Measurements from ENCODE around the gene RPL41.

Gene RPL41

GRCh38 chr12:56084958-56085543, 31.4 kb upstream of the RPL41 start:
- no peaks in the 10 kb centered on the region for H3K27me3 ChIP-seq (ENCODE audit: control insufficient read depth, insufficient read depth, low read length)
- no peak overlapping the region for H3K4me3 ChIP-seq (ENCODE audit: low read length)
- H3K4me1 ChIP-seq (ENCODE audit: control insufficient read depth, insufficient read depth, low read length): no peaks in the 10 kb centered on the region
- no peak overlapping the region for H3K27ac ChIP-seq (ENCODE audit: low read depth, low read length)
- H3K9ac ChIP-seq (ENCODE audit: low read length): no peak overlapping the region
- peaks cover 5% of the 10 kb centered on the region for H3K36me3 ChIP-seq (ENCODE audit: control insufficient read depth, insufficient read depth, low read length)

GRCh38 chr12:56086096-56086495, 30.3 kb upstream of the RPL41 start:
- H3K36me3 ChIP-seq (ENCODE audit: control insufficient read depth, insufficient read depth, low read length): peaks cover 5% of the 10 kb centered on the region
- H3K27ac ChIP-seq (ENCODE audit: low read depth, low read length): no peak overlapping the region
- H3K27me3 ChIP-seq (ENCODE audit: control insufficient read depth, insufficient read depth, low read length): no peaks in the 10 kb centered on the region
- H3K9ac ChIP-seq (ENCODE audit: low read length): no peak overlapping the region
- H3K4me3 ChIP-seq (ENCODE audit: low read length): no peak overlapping the region
- H3K4me1 ChIP-seq (ENCODE audit: control insufficient read depth, insufficient read depth, low read length): no peaks in the 10 kb centered on the region

- H3K4me3 ChIP-seq (ENCODE audit: low read length): no peak overlapping the region
- no peak overlapping the region for H3K27ac ChIP-seq (ENCODE audit: low read depth, low read length)
- peaks cover 5% of the 10 kb centered on the region for H3K36me3 ChIP-seq (ENCODE audit: control insufficient read depth, insufficient read depth, low read length)
- no peaks in the 10 kb centered on the region for H3K4me1 ChIP-seq (ENCODE audit: control insufficient read depth, insufficient read depth, low read length)
- H3K9ac ChIP-seq (ENCODE audit: low read length): no peak overlapping the region
- no peaks in the 10 kb centered on the region for H3K27me3 ChIP-seq (ENCODE audit: control insufficient read depth, insufficient read depth, low read length)
These were observed 29.8 kb upstream of the RPL41 start for GRCh38 chr12:56086608-56087007.

- no peak overlapping the region for H3K4me3 ChIP-seq (ENCODE audit: low read length)
- H3K4me1 ChIP-seq (ENCODE audit: control insufficient read depth, insufficient read depth, low read length): no peaks in the 10 kb centered on the region
- H3K36me3 ChIP-seq (ENCODE audit: control insufficient read depth, insufficient read depth, low read length): peaks cover 5% of the 10 kb centered on the region
- no peaks in the 10 kb centered on the region for H3K27me3 ChIP-seq (ENCODE audit: control insufficient read depth, insufficient read depth, low read length)
- H3K9ac ChIP-seq (ENCODE audit: low read length): no peak overlapping the region
- H3K27ac ChIP-seq (ENCODE audit: low read depth, low read length): no peak overlapping the region
These were observed 29.2 kb upstream of the RPL41 start for GRCh38 chr12:56087220-56087619.

GRCh38 chr12:56097738-56098137, 18.7 kb upstream of the RPL41 start:
- Histone ChIP-seq H3K27ac (ENCODE audit: low read depth, low read length) (no peak overlapping the region), H3K4me3 (ENCODE audit: low read length) (no peak overlapping the region), H3K4me1 (ENCODE audit: control insufficient read depth, insufficient read depth, low read length) (no peaks in the 10 kb centered on the region), H3K36me3 (ENCODE audit: control insufficient read depth, insufficient read depth, low read length) (peaks cover 1% of the 10 kb centered on the region), H3K27me3 (ENCODE audit: control insufficient read depth, insufficient read depth, low read length) (no peaks in the 10 kb centered on the region), H3K9ac (ENCODE audit: low read length) (no peak overlapping the region)

GRCh38 chr12:56098592-56098991, 17.8 kb upstream of the RPL41 start:
- no peak overlapping the region for H3K4me3 ChIP-seq (ENCODE audit: low read length)
- no peak overlapping the region for H3K9ac ChIP-seq (ENCODE audit: low read length)
- no peaks in the 10 kb centered on the region for H3K36me3 ChIP-seq (ENCODE audit: control insufficient read depth, insufficient read depth, low read length)
- no peaks in the 10 kb centered on the region for H3K27me3 ChIP-seq (ENCODE audit: control insufficient read depth, insufficient read depth, low read length)
- no peaks in the 10 kb centered on the region for H3K4me1 ChIP-seq (ENCODE audit: control insufficient read depth, insufficient read depth, low read length)
- H3K27ac ChIP-seq (ENCODE audit: low read depth, low read length): no peak overlapping the region

- Histone ChIP-seq H3K36me3 (ENCODE audit: control insufficient read depth, insufficient read depth, low read length) (no peaks in the 10 kb centered on the region), H3K27ac (ENCODE audit: low read depth, low read length) (no peak overlapping the region), H3K4me3 (ENCODE audit: low read length) (no peak overlapping the region), H3K4me1 (ENCODE audit: control insufficient read depth, insufficient read depth, low read length) (no peaks in the 10 kb centered on the region), H3K9ac (ENCODE audit: low read length) (no peak overlapping the region), H3K27me3 (ENCODE audit: control insufficient read depth, insufficient read depth, low read length) (no peaks in the 10 kb centered on the region)
These were observed 16.6 kb upstream of the RPL41 start for GRCh38 chr12:56099787-56100186.

DNA sequence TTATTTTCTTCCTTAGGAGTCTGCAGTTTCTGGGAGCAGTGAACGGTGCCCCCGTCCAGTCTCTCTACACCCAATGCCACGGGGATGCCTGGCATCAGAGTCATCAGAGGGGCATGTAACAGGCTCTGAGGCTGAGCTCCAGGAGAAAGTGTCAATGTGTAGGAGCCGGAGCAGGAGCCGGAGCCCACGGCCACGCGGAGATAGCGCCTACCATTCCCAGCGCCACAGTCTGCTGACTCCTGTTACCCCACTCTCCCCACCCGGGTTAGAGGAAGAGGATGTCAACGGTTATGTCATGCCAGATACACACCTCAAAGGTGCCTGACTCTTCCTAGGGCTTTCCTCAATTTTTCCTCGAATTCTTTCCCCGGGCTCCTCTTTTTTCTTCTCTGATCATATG, 15.4 kb upstream of the RPL41 start:
- Histone ChIP-seq H3K4me1 (ENCODE audit: control insufficient read depth, insufficient read depth, low read length) (peaks cover 9% of the 10 kb centered on the region), H3K36me3 (ENCODE audit: control insufficient read depth, insufficient read depth, low read length) (no peaks in the 10 kb centered on the region), H3K27me3 (ENCODE audit: control insufficient read depth, insufficient read depth, low read length) (no peaks in the 10 kb centered on the region), H3K4me3 (ENCODE audit: low read length) (no peak overlapping the region), H3K27ac (ENCODE audit: low read depth, low read length) (no peak overlapping the region), H3K9ac (ENCODE audit: low read length) (no peak overlapping the region)

DNA sequence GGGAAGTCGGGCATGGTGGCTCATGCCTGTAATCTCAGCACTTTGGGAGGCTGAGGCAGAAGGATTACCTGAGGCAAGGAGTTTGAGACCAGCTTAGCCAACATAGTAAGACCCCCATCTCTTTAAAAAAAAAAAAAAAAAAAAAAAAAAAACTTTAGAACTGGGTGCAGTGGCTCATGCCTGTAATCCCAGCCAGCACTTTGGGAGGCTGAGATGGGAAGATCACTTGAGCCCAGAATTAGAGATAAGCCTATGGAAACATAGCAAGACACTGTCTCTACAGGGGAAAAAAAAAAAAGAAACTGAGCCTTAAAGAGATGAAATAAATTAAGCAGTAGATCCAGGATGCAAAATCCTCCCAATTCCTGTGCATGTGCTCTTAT, 13.8 kb upstream of the RPL41 start:
- H3K27me3 ChIP-seq (ENCODE audit: control insufficient read depth, insufficient read depth, low read length): no peaks in the 10 kb centered on the region
- H3K4me3 ChIP-seq (ENCODE audit: low read length): no peak overlapping the region
- peaks cover 12% of the 10 kb centered on the region for H3K4me1 ChIP-seq (ENCODE audit: control insufficient read depth, insufficient read depth, low read length)
- H3K36me3 ChIP-seq (ENCODE audit: control insufficient read depth, insufficient read depth, low read length): peaks cover 9% of the 10 kb centered on the region
- no peak overlapping the region for H3K9ac ChIP-seq (ENCODE audit: low read length)
- no peak overlapping the region for H3K27ac ChIP-seq (ENCODE audit: low read depth, low read length)

DNA sequence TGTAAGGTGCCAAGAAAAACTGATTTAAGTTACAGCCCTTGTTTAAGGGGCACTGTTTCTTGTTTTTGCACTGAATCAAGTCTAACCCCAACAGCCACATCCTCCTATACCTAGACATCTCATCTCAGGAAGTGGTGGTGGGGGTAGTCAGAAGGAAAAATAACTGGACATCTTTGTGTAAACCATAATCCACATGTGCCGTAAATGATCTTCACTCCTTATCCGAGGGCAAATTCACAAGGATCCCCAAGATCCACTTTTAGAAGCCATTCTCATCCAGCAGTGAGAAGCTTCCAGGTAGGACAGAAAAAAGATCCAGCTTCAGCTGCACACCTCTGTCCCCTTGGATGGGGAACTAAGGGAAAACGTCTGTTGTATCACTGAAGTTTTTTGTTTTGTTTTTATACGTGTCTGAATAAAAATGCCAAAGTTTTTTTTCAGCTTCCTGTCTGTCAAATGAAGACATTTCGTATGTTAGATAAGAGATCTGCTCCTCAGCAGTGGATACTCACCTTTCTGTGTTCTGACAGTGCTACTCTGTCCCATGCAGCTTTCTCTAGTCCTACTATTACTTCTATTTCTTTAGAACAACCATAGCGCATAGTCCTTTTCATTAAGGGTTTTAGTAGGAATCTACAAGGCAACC, 13.2 kb upstream of the RPL41 start:
- Histone ChIP-seq H3K4me1 (ENCODE audit: control insufficient read depth, insufficient read depth, low read length) (peaks cover 12% of the 10 kb centered on the region), H3K27ac (ENCODE audit: low read depth, low read length) (peak overlapping the region; percentile 75), H3K9ac (ENCODE audit: low read length) (peak overlapping the region; percentile 50), H3K36me3 (ENCODE audit: control insufficient read depth, insufficient read depth, low read length) (peaks cover 14% of the 10 kb centered on the region), H3K27me3 (ENCODE audit: control insufficient read depth, insufficient read depth, low read length) (no peaks in the 10 kb centered on the region), H3K4me3 (ENCODE audit: low read length) (peak overlapping the region; percentile 91)

DNA sequence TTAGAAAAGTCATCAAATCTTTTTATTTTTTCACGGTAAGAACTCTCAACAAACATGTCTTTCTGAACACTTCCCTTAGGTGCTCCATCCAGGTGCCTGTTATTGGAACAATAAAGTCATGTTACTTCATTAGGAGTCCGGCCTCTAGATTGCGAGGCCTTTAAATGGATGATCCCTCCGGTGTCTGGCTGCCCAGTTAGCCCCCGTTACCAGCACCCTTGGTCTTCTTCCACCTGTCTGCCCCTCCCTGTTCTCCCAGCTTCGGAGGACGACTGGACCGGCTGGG, 12.7 kb upstream of the RPL41 start:
- Histone ChIP-seq H3K9ac (ENCODE audit: low read length) (peak overlapping the region; percentile 50), H3K27ac (ENCODE audit: low read depth, low read length) (peak overlapping the region; percentile 75), H3K4me1 (ENCODE audit: control insufficient read depth, insufficient read depth, low read length) (peaks cover 12% of the 10 kb centered on the region)

GRCh38 chr12:56104109-56104814, 12.2 kb upstream of the RPL41 start, which contains the start of gene PA2G4:
Gene PA2G4 (plus strand): TSS chr12:56104559. CDS start chr12:56104738, 179 bp downstream.
- Histone ChIP-seq H3K4me1 (ENCODE audit: control insufficient read depth, insufficient read depth, low read length) (peaks cover 12% of the 10 kb centered on the region), H3K36me3 (ENCODE audit: control insufficient read depth, insufficient read depth, low read length) (peaks cover 18% of the 10 kb centered on the region), H3K9ac (ENCODE audit: low read length) (peak within 1 kb of the TSS; percentile 50), H3K4me3 (ENCODE audit: low read length) (peak within 1 kb of the TSS; percentile 91), H3K27ac (ENCODE audit: low read depth, low read length) (peak within 1 kb of the TSS; percentile 75), H3K27me3 (ENCODE audit: control insufficient read depth, insufficient read depth, low read length) (no peaks in the 10 kb centered on the region)

More for the DNA sequence above, 12.7 kb upstream of the RPL41 start:
- Histone ChIP-seq H3K36me3 (ENCODE audit: control insufficient read depth, insufficient read depth, low read length) (peaks cover 18% of the 10 kb centered on the region), H3K27me3 (ENCODE audit: control insufficient read depth, insufficient read depth, low read length) (no peaks in the 10 kb centered on the region), H3K4me3 (ENCODE audit: low read length) (peak overlapping the region; percentile 91)
